Tibial nerve (tissue), 3 donors: Measurements from ENCODE around the gene DNAJB2.

Experiments used
- POLR2A ChIP-seq, 2 donors: fragments of 450-650 bp; IDR thresholded peaks; one replicate each; pipeline ENCODE4 v1.6.1; 2017; ENCODE audit warnings: antibody characterized with exemption in 2 of 2, mild to moderate bottlenecking in 2 of 2, moderate library complexity in 2 of 2
- TF ChIP-seq, protein P1 (sequence below), 5 experiments: fragments of 200-600 bp in 3 of 5; fragments of 450-650 bp in 2 of 5; sonication (generic) in 3 of 5; IDR thresholded peaks; one replicate each; pipeline ENCODE4 v1.5.1; 2016 to 2019; ENCODE audit warnings: antibody characterized with exemption in 5 of 5, mild to moderate bottlenecking in 3 of 5, moderate library complexity in 2 of 5

DNA sequence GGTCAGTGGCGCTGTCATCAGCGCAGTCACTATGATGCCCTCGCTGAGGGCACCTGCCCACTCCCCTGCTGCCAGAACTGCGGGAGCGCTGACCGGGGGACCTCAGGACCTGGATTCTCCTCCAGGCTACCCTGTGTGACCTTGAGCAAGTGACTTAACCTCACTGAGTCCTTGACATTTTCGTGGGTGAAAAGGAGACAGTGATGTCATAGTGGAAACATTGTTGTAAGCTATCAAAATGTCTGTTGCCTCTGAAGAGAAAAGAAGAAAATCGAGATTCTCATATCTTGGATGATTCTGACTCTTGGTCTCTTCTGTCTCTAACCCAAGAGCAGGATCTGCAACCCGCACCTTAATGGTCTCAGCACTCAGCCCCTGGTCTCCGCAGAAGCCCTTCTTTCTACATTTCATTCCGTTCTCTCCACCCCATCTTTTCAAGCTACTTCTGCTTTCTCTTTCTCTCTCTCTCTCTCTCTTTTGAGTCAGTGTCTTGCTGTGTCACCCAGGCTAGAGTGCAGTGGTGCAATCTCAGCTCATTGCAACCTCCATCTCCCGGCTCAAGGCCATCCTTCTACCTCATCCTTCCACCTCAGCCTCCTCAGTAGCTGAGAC, 24.5 kb upstream of the DNAJB2 start:
- TF ChIP-seq, protein P1, sequence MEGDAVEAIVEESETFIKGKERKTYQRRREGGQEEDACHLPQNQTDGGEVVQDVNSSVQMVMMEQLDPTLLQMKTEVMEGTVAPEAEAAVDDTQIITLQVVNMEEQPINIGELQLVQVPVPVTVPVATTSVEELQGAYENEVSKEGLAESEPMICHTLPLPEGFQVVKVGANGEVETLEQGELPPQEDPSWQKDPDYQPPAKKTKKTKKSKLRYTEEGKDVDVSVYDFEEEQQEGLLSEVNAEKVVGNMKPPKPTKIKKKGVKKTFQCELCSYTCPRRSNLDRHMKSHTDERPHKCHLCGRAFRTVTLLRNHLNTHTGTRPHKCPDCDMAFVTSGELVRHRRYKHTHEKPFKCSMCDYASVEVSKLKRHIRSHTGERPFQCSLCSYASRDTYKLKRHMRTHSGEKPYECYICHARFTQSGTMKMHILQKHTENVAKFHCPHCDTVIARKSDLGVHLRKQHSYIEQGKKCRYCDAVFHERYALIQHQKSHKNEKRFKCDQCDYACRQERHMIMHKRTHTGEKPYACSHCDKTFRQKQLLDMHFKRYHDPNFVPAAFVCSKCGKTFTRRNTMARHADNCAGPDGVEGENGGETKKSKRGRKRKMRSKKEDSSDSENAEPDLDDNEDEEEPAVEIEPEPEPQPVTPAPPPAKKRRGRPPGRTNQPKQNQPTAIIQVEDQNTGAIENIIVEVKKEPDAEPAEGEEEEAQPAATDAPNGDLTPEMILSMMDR (IDR thresholded peaks at IDR 0.05) = no peak
- no peak for TF ChIP-seq POLR2A (IDR thresholded peaks at IDR 0.05)
